ENCODE measurements around the gene FAM72A.
A peak's percentile ranks its signal among the peaks of the same experiment; 100 is the strongest.
"Not testable (repeated sequence)": the region's sequence is repeated elsewhere in the genome, so short reads cannot be mapped to it uniquely, and the experiment has no call there.

The FAM72A gene

GRCh38 chr1:206182368-206183317 is 20.0 kb downstream of the FAM72A start:
- DNase-seq; H3K27ac ChIP-seq (ENCODE audit: low read length); H3K9me3 ChIP-seq (ENCODE audit: insufficient read depth, low read length, severe bottlenecking); H3K4me3 ChIP-seq (ENCODE audit: low read depth in 1 of 2, low read length in 2 of 2); H3K9ac ChIP-seq (ENCODE audit: low read depth, low read length); ATAC-seq (ENCODE audit: insufficient read depth, low read depth); H3K4me2 ChIP-seq (ENCODE audit: insufficient read depth, low read length); H3K36me3 ChIP-seq (ENCODE audit: insufficient read depth, low read length); H2AFZ ChIP-seq (ENCODE audit: low read depth, low read length); H4K20me1 ChIP-seq (ENCODE audit: insufficient read depth, low read length); H3K79me2 ChIP-seq (ENCODE audit: insufficient read depth, low read length); H3K27me3 ChIP-seq (ENCODE audit: insufficient read depth, low read length, poor library complexity); H3K4me1 ChIP-seq (ENCODE audit: insufficient read depth, low read length): not testable (repeated sequence)

DNA sequence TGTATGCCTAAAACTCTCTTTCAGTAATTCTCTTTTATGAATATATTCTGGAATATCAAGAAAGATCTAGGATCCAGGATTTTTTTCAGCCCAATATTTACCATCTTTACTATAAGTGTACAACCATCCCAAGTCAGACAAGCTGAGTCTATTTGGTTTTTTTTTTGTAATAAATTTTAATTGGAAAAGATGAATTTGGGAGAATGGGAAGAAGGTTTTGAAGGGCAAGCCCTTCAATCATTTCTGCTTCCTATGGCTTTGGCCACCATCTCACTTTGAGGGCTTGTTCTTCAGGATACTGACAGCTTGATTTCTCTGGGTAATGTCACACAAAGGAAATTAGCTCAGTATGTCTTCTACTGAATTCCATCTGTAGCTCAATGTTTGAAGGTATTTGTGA is 23.0 kb downstream of the FAM72A start:
- H3K79me2 ChIP-seq (ENCODE audit: insufficient read depth, low read length); DNase-seq; H3K9me3 ChIP-seq (ENCODE audit: insufficient read depth, low read length, severe bottlenecking); H3K4me2 ChIP-seq (ENCODE audit: insufficient read depth, low read length); H3K27ac ChIP-seq (ENCODE audit: low read length); H3K36me3 ChIP-seq (ENCODE audit: insufficient read depth, low read length); H3K4me1 ChIP-seq (ENCODE audit: insufficient read depth, low read length); H2AFZ ChIP-seq (ENCODE audit: low read depth, low read length); ATAC-seq (ENCODE audit: insufficient read depth, low read depth); H3K9ac ChIP-seq (ENCODE audit: low read depth, low read length); H3K27me3 ChIP-seq (ENCODE audit: insufficient read depth, low read length, poor library complexity); H4K20me1 ChIP-seq (ENCODE audit: insufficient read depth, low read length); H3K4me3 ChIP-seq (ENCODE audit: low read depth in 1 of 2, low read length in 2 of 2): not testable (repeated sequence)

DNA sequence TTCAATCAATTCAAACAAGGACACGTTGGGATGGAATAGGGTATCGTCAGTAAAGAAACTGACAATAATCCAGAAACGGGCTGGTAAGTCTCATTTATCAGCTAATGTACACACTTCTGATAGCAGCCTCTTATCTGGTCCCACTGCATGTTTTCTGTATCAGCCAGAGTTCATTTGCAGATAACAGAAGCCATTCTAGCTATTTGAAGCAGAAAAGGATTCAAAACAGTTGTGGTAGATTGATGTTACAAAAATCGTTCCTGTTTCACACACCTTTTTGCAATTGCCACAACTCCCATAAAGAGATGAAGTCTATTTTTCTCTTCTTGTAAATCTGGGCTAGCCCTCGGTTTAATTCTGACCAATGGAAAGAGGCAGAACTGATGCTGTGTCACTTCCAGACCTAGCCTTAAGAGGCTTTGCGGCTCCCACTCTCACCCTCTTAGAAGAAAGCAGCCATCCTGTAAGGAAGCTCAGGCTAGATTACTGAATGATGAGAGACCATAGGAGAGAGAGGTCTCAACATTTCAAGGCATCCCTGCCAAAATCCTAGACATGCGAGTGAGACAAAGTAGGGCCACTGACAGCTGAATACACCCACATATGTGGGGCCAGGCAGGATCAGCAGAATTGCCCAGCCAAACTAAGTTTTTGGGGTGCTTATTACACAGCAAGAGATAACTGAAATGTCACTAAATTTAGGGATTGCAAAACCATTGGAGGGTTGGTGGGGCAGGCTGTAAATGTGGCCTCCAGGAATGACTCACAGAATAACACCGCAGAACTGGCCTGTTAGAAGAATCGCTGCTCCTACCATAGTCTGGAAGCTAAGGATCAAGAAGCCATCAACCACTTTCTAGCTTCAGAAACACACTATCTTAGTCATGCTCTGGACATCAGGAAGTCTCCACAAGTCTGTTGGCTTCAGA is 24.3 kb downstream of the FAM72A start:
- DNase-seq; H3K9me3 ChIP-seq (ENCODE audit: insufficient read depth, low read length, severe bottlenecking); H3K4me2 ChIP-seq (ENCODE audit: insufficient read depth, low read length); H4K20me1 ChIP-seq (ENCODE audit: insufficient read depth, low read length); H2AFZ ChIP-seq (ENCODE audit: low read depth, low read length); H3K27me3 ChIP-seq (ENCODE audit: insufficient read depth, low read length, poor library complexity); H3K27ac ChIP-seq (ENCODE audit: low read length); H3K36me3 ChIP-seq (ENCODE audit: insufficient read depth, low read length); H3K4me3 ChIP-seq (ENCODE audit: low read depth in 1 of 2, low read length in 2 of 2); ATAC-seq (ENCODE audit: insufficient read depth, low read depth); H3K4me1 ChIP-seq (ENCODE audit: insufficient read depth, low read length); H3K9ac ChIP-seq (ENCODE audit: low read depth, low read length); H3K79me2 ChIP-seq (ENCODE audit: insufficient read depth, low read length): not testable (repeated sequence)

- H3K4me2 ChIP-seq (ENCODE audit: insufficient read depth, low read length); H3K36me3 ChIP-seq (ENCODE audit: insufficient read depth, low read length); H3K4me3 ChIP-seq (ENCODE audit: low read depth in 1 of 2, low read length in 2 of 2); H4K20me1 ChIP-seq (ENCODE audit: insufficient read depth, low read length); H3K79me2 ChIP-seq (ENCODE audit: insufficient read depth, low read length); H3K27me3 ChIP-seq (ENCODE audit: insufficient read depth, low read length, poor library complexity); H3K27ac ChIP-seq (ENCODE audit: low read length); H3K4me1 ChIP-seq (ENCODE audit: insufficient read depth, low read length); H2AFZ ChIP-seq (ENCODE audit: low read depth, low read length); DNase-seq; ATAC-seq (ENCODE audit: insufficient read depth, low read depth); H3K9me3 ChIP-seq (ENCODE audit: insufficient read depth, low read length, severe bottlenecking); H3K9ac ChIP-seq (ENCODE audit: low read depth, low read length): not testable (repeated sequence)
Observed at GRCh38 chr1:206176114-206176502, 26.5 kb downstream of the FAM72A start.

DNA sequence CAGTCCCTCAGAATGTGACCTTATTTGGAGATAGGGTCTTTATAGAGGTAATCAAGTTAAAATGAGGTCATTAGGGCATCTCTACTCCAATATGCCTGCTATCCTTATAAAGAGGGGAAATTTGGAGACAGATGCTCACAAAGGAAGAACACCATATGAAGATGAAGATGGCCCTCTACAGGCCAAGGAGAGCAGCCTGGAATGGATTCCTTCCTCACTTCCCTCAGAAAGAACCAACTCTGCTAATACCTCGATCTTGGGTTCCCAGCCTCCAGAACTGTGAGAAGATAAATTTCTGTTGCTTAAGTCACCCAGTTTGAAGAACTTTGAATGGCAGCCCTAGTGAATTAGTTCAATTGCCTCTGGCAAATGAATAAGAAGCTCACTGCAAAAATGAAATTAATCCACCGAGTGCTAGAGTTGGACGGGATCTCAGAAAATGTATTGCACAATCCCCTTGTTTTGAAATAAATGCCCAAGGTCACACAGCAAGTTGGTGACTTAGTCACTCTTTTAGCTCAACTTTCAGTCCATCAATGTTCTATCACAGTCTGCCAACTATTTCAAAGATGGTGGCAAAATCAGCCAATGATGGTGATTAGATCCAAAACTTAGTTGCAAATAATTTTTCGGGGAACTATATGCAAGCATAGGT is 27.1 kb downstream of the FAM72A start:
- peak; percentile 14 for TF ChIP-seq CTCF (IDR thresholded peaks at IDR 0.05; ENCODE audit: borderline replicate concordance, extremely low read depth, low read length, poor library complexity, severe bottlenecking)
- not testable (repeated sequence) for ATAC-seq (ENCODE audit: insufficient read depth, low read depth); H4K20me1 ChIP-seq (ENCODE audit: insufficient read depth, low read length); H3K4me1 ChIP-seq (ENCODE audit: insufficient read depth, low read length); H3K4me3 ChIP-seq (ENCODE audit: low read depth in 1 of 2, low read length in 2 of 2); DNase-seq; H3K27ac ChIP-seq (ENCODE audit: low read length); H3K36me3 ChIP-seq (ENCODE audit: insufficient read depth, low read length); H3K4me2 ChIP-seq (ENCODE audit: insufficient read depth, low read length); H2AFZ ChIP-seq (ENCODE audit: low read depth, low read length); H3K79me2 ChIP-seq (ENCODE audit: insufficient read depth, low read length); H3K9me3 ChIP-seq (ENCODE audit: insufficient read depth, low read length, severe bottlenecking); H3K27me3 ChIP-seq (ENCODE audit: insufficient read depth, low read length, poor library complexity); H3K9ac ChIP-seq (ENCODE audit: low read depth, low read length)

DNA sequence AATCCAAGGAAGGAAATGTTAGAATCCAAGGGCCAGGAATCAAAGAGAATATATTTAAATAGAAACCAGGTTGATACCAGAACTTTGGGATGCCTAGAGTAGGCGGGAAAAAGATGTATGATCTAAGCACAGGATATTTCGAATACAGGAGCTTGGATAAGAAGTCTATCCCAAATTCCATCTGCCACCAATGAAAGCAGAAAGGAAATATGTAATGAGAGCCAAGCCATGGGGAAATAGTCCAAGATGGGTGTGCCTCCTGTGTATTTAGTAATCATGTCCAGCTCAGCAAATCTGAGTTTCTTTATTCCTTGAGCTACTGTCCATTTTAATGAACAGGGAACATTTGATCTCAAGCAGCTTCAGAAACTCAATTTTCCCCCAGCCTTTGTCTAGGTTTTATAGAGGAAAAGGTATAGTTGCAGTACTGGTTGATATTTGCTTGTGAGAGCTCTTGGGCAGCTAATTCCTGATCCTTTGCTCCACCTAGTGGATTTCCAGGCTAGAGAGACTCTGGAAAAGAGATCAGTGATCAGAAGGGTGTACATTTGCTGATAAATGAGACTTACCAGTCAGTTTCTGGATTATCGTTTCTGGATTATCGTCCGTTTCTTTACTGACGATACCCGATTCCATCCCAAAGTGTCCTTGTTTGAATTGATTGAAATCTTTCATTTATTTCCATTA is 28.3 kb downstream of the FAM72A start:
- H3K9ac ChIP-seq (ENCODE audit: low read depth, low read length); H3K36me3 ChIP-seq (ENCODE audit: insufficient read depth, low read length); ATAC-seq (ENCODE audit: insufficient read depth, low read depth); H3K79me2 ChIP-seq (ENCODE audit: insufficient read depth, low read length); H3K27ac ChIP-seq (ENCODE audit: low read length); H3K4me3 ChIP-seq (ENCODE audit: low read depth in 1 of 2, low read length in 2 of 2); H4K20me1 ChIP-seq (ENCODE audit: insufficient read depth, low read length); H3K9me3 ChIP-seq (ENCODE audit: insufficient read depth, low read length, severe bottlenecking); H3K27me3 ChIP-seq (ENCODE audit: insufficient read depth, low read length, poor library complexity); H3K4me2 ChIP-seq (ENCODE audit: insufficient read depth, low read length); H2AFZ ChIP-seq (ENCODE audit: low read depth, low read length); DNase-seq; H3K4me1 ChIP-seq (ENCODE audit: insufficient read depth, low read length): not testable (repeated sequence)
